GM19372 (cell line): ENCODE results near the gene WDR33.
"Not testable (repeated sequence)": the region's sequence is repeated elsewhere in the genome, so short reads cannot be mapped to it uniquely, and the experiment has no call there.

Experiments
- ATAC-seq: cut with Tn5 transposase; IDR thresholded peaks from one replicate; pipeline ENCODE4 v1.9.1; 2021; ENCODE audit warnings: mild to moderate bottlenecking, low read depth, moderate library complexity; ENCODE audit not compliant: unreplicated experiment

WDR33 gene

DNA sequence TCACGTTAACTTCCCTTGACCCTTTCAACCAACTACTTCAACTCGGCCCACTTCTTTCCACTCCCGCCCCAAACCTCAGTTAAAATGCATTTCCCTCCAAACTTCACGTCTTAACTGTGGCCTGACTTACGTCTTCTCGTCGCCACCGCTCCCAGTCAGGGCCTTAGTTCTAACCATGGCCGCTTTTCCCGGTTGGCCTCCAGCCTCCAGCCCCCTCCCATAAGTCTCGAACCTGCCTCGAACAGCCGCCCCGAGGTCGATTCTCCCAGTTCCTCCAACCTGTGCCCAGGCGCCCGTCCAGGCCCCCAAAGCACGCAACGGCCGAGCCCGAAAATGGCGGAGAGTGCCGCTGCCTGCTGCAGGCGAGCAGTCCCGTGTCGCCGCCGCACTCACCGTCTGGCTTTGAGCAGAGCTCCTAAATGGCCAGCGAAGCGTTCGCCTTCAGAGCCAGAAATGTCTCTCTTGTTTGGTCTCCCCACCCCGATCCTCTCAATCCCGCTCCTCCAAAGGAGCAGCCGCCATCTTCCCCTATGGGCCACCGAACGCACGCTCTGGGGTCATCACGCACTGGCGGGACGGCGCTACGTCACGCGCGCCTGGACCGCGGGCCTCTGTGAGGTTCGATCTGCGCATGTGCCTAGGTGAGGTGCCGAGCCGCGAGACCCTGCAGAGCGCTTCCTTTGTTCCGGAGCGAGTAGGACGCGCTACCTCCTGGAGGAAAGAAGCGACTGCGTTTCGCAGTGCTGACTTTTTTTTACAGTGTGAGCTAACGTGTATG, at the start of gene WDR33:
Gene WDR33 (minus strand): TSS at position 553 of the 778 bp plus-strand sequence. CDS start 40,190 bp downstream, outside the sequence.
- peak; percentile 96 for ATAC-seq

DNA sequence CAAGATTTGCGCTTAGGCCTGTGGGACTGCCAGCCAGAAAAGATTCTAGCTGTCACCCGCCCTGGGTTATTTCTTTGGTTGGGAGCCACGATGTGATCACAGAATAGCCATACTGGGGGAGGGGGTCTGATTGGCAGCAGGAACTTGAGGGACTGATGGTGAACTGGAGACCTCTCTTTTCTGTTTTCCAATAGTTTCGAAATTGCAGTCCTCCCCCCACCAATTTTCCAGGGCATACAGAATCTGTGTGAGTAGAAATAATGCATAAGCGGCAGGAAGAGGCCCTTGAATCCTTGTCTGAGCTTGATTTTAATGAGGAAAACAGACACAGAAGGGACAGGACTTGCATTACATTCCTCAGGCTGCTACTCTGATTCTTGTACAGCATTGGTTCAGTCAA, 49.2 kb upstream of the WDR33 start:
- no peak for ATAC-seq

DNA sequence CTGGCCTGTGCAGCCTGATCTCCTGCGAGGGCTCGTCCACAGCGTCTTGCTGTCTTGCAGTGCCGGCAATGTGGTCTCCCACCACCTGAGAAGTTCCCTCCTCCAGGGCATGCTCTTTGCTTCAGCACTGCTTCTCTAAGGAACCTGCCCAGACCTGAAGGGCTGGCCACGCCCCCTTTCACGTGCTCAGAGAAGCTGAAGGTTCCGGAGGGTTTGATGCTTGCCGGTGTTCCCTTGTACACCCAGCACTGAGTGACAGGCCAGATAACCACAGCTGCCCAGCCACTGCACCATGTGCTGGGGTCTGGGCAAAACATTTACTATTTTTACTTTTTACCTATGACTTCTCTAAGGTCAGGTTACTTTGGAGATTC, 48.7 kb upstream of the WDR33 start:
- ATAC-seq: no peak

DNA sequence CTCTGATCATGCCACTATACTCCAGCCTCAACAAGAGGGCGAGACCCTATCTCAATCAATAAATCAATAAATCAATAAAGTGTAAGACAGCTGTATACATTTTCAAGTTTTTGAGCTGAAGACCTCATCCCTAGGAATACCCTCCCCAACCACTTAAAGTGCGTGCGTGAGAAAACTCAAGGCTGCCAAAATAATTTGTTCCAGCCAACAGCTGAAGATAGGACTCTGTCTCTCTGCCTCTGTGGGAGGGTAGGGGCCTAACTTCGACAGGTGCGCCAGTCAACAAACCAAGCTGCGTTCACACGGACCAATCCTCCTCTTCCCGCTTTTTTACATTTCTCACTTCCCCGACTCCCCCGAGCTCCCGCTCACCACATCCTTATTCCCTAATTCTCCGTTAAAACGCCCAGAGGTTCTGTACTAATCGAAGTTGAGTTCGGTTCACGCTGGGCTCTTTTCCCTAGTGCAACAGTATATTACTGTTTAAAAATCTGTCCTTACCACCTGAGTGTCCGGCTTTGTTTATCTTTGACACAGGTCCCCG, 46.4 kb upstream of the WDR33 start:
- ATAC-seq: no peak

DNA sequence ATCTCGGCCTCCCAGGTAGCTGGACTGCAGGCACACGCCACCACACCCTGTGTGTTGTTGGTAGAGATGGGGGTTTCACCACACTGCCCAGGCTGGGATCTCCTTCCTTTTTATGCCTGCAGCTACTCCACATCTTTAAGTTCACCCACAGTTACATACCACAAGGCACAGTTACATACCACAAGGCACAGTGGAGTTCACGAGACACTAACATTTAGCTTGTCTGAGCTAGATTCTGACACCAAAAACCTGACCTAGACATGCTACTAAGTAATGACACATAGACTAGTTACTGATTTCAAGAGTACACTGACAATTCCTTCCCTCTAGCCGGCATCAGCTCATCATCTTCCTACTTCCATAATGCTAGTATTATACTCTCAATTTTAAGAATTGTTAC, 42.7 kb upstream of the WDR33 start:
- no peak for ATAC-seq

DNA sequence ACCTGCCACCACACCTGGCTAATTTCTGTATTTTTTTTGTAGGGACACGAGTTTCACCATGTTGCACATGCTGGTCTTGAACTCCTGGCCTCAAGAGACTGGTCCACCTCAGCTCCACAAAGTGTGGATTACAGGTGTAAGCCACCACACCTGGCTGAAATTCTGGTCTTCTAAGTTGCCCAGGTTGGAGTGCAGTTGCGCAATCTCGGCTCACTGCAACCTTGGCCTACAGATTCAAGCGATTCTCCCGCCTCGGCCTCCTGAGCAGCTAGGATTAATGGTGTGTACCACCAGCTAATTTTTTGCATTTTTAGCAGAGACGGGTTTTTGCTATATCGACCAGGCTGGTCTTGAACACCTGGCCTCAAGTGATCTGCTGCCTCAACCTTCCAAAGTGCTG, 41.4 kb upstream of the WDR33 start:
- no peak for ATAC-seq

DNA sequence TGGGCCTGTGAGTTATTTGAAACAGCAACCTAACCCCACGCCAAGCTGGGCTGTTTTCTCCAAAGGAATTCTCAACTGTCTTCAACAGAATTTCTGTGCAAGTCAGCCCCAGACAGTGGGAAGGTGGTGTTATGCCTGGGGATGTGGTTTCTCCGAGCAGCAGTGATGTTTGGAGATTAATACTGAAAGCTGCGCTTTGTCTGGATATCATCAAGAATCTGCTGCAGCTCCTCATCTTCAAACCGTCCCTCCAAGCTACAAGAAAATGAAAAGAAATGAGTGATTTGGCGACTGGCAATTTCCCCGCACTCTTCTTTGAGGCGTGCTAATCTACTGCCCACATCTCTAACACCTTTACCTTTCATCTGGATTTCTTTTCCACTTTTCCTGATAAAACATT, 37.0 kb upstream of the WDR33 start:
- no peak for ATAC-seq

DNA sequence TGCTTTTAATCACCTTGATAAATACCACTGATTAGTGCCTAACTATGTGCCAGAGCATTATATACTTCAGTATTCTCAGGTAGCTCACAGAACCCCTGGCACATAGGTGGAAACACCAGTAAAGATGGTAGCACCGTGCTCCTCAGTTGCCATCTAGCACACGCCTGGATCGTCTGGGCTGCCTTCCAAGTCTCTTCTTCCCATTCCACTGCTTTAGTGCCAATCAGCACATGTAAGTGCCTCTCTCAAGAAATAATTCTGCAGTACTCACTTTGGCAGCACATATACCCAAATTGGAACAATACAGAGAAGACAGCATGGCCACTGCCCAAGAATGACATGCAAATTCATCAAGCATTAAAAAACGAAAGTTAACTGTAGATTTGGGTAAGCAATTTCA, 34.0 kb upstream of the WDR33 start:
- no peak for ATAC-seq

DNA sequence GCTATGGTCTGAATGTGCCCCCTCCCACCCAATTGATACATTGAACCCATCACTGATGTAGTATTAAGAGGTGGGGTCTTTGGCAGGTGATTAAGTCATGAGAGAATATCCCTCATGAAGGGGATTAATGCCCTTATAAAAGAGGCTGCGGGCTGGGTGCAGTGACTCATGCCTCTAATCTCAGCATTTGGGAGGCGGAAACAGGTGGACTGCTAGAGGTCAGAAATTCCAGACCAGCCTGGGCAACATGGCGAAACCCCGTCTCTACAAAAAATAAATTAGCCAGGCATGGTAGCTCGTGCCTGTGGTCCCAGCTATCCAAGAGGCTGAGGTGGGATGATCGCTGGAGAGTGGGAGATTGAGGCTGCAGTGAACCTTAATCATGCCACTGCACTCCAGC, 32.7 kb upstream of the WDR33 start:
- ATAC-seq: no peak

DNA sequence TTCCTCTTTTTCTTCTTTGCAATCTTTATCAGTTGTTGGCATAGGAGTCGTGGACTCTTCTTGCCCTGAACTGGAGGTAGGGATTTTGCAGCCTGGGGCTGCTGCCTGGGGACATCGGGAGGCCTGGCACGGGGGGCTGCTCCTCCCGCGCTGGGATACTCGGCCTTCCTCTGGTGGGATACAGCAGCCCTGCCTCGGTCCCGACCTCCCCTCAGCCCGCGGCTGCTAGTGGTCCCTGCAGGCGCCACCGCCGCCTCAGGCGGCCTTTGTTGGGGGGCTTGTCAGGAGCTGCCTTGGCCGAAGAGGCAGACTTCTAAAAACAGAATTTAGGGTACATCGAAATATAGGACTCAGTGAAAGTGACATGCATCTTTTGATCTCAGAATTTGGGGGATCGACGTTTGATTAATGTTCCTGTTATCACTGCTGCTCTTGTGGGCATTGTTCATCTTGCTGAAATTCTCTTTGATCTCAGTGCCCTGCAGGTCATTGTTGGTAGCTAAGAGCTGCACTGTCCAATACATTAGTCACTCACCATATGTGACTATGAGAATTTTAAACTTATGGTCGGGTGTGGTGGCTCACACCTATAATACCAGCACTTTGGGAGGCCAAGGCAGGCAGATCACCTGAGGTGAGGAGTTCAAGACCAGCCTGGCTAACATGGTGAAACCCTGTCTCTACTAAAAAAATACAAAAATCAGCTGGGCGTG, 30.7 kb upstream of the WDR33 start:
- ATAC-seq: no peak

DNA sequence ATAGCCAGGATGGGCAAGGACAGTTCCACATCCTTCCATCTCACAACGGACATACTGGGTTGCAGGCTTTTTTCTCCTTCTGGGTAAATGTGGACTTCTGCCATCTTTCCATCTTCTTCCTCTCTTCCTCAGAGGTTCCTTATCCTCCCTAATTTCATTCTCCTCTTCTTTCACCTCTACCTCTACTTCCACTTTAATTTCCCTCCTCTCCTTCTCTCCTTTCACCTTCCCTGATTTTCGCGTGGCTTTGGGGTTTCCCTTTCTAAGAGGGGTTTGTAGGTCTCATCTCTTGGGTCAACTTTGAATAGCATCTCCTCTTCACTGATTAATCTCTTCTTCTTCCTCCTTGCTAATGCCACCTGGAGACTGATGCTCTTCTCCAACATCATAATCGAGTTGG, 29.9 kb upstream of the WDR33 start:
- ATAC-seq: no peak

DNA sequence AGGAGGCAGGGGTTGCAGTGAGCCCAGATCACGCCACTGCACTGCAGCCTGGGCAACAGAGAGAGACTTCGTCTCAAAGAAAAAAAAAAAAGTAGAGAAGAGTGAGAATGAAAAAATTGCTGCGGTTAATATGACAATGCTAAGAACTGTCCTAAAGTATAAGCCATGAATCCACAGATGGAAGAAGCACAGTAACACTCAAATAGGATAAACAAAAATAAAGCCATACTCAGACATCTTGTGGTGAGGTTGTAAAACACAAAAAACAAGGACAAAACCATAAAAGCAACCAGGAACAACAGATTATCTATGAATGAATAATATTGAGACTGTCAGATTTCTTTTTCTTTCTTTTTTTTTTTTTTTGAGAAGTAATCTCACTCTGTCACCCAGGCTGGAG, 24.0 kb upstream of the WDR33 start:
- ATAC-seq: no peak

DNA sequence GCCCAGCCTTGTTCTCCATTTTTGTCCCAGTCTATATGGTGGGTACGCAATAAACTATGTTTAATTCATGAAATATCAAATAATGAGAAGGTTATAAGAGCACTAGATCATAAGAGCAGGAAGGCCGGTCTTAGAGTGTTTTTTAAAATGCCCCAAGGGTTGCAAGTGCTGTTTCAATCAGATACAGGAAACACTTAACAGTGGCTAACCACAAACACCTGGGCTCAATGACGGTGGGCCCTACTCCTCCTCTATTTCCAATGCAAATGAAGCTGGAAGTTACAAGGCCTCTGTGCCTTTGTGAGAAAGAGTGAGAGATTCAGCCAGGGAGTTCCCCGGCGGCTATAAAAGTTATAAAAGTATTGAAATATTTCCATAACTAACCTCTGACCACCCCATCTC, 18.9 kb upstream of the WDR33 start:
- peak; percentile 98 for ATAC-seq

DNA sequence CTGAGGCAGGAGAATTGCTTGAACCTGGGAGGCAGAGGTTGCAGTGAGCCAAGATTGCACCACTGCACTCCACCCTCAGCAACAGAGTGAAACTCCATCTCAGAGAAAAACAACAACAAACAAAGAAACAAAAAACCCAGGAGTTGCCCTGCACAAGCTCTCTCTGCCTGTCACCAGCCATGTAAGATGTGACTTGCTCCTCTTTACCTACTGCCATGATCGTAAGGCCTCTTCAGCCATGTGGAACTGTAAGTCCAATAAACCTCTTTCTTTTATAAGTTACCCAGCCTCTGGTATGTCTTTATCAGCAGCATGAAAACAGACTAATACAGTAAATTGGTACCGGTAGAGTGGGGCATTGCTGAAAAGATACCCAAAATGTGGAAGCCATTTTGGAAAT, 15.7 kb upstream of the WDR33 start:
- not testable (repeated sequence) for ATAC-seq

DNA sequence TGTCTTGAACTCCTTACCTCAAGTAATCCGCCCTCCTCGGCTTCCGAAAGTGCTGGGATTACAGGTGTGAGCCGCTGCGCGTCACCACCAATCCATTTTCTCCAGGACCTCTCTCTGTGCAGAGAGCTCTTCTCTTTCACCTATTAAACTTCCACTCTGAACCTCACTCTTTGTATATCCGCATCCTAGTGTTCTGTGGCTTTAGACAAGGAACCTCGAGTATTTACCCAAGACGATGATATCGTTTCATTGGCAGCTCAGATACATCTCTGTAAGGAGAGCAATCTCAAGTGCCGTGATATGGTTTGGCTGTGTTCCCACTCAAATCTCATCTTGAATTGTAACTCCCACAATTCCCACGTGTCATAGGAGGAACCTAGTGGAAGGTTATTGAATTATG, 15.1 kb upstream of the WDR33 start:
- ATAC-seq: no peak

DNA sequence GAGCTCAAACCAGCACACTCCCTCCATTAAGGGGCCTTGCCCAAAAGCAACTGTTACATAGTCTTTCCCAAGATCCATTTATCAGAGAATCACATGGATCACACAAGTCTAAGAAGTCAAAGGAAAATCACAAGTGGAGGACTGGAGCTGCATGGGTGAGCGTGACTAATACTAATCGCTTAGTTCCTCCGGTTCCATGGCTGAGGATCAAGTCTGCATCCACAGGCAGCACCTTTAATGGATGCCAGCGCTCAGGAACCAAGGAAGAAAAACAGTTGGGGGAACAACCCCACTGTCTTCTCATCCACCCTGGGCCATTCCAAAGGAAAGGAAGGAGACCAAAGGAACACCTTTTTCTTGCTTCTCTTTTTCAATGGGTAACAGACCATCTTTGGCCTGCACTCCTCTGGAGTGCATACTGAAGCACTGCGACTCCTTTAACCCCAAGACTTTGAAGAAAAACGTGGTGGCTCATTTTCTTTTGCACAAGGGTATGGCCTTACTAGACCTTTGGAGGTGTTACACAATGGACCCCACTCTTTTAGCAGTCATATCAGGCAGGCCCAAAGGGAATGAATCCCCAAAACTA, 9.2 kb upstream of the WDR33 start:
- no peak for ATAC-seq

DNA sequence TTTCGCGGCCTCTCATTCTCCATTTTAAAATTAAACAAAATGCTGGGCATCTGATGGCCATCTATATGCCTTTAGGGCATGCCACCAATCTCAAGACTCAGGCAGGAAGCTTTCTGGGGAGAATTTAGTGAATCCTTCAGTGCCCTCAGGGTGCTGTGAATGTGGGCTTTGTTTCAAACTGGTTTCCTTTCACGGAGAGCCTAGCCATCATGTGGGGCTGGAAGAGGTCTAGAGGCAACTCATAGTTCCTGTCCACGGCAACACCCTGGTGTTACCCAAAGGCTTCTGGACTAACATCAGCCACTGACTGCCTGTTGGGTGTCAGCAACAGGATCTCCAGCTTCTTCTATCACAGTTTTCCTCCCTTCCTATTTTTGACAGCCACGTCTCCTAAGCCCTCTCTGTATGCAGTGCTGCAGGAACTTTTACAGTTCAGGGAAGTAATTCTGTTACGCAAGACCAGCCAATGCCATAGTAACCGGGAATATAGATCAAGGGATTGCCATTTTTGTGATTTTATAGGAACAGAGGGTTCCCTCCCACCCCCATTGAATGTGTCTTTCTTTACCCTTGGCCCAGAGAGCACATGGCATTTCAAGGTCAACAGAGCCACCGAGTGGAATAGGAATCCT, 7.9 kb upstream of the WDR33 start:
- no peak for ATAC-seq

DNA sequence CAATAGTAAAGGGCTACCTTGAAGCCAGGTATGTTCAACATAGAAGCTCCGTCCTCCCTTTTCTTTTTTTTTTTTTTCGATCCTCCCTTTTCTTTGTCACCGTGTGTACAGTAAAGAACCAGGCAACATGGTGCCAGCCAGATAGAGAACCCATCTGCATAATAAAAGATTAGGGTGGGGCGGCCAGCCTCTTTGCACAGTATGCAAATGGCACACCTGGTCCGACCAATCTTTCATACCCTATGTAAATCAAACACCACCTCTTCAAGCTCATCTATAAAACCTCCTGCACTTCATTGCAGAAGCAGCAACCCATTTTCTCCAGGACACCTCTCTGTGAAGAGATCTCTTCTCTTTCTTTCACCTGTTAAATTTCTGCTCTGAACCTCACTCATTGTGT, 7.3 kb upstream of the WDR33 start:
- ATAC-seq: no peak

DNA sequence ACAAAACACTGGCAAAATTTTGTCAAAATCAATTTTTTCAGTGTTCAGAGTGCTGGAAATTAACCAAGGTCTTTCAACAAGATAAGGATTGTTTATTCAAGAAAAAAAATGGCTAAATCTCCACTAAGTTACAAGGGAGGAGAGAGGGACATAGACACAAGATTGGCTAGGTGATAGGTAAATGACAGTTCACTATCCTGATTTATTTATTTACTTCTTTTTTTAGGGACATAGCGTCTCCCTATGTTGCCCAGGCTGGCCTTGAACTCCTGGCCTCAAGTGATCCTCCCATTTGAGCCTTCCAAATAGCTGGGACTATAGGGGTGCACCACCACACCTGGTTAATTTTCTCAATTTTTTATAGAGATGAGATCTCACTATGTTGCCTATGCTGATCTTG, 3.7 kb upstream of the WDR33 start:
- ATAC-seq: no peak

DNA sequence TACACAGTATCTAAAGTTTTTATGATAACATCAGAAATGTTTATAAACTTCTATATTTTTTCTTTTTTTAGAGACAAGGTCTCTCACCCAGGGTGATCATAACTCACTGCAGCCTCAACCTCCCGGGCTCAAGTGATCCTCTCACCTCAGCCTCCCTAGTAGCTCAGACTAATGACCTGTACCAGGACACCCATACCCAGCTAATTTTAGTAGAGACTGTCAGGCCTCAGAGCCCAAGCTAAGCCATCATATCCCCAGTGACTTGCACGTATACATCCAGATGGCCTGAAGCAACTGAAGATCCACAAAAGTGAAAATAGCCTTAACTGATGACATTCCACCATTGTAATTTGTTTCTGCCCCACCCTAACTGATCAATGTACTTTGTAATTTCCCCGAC, 1.5 kb upstream of the WDR33 start:
- not testable (repeated sequence) for ATAC-seq
